K562 (cell line): Measurements from ENCODE around the gene ABHD5. TPM values are rescaled to one million over a fixed set of nuclear protein-coding genes. Genes with fewer than 3 reads are reported as not detected.

ENCODE experiments used
- MGA ChIP-seq: fragments of 450-650 bp; IDR thresholded peaks from 2 replicates; pipeline ENCODE4 v1.6.1; 2016; ENCODE audit warnings: mild to moderate bottlenecking, moderate library complexity
- MLLT1 ChIP-seq, 2 experiments: fragments of 450-650 bp; IDR thresholded peaks; 2 replicates each; pipeline ENCODE4 v1.6.1; 2016
- NR1H2 ChIP-seq: sonication (generic); formaldehyde crosslinking; IDR thresholded peaks from 2 replicates; pipeline ENCODE4 v1.4.0; 2020; ENCODE audit warnings: mild to moderate bottlenecking, missing genetic modification reagents
- RBBP5 ChIP-seq: fragments of 200-600 bp; sonication (generic); IDR thresholded peaks from 2 replicates; pipeline ENCODE4 v1.6.1; 2012; ENCODE audit warnings: borderline replicate concordance, mild to moderate bottlenecking, low read length, control low read depth, inconsistent platforms; ENCODE audit not compliant: insufficient read depth, poor library complexity, severe bottlenecking
- SMAD1 ChIP-seq: fragments of 150-350 bp; IDR thresholded peaks from 2 replicates; pipeline ENCODE4 v1.6.1; 2014; ENCODE audit warnings: low read length, low read depth; ENCODE audit not compliant: partially characterized antibody
- WHSC1 ChIP-seq: IDR thresholded peaks from one replicate; pipeline ENCODE4 v1.6.1; 2012; ENCODE audit warnings: low read length, control low read depth, inconsistent platforms
- ZKSCAN8 ChIP-seq: fragments of 200-800 bp; sonication (Bioruptor generic); IDR thresholded peaks from 2 replicates; pipeline ENCODE4 v1.6.1; 2016; ENCODE audit warnings: missing genetic modification characterization, missing compliant biosample characterization
- ZNF589 ChIP-seq: fragments of 200-800 bp; sonication (Bioruptor generic); IDR thresholded peaks from 2 replicates; pipeline ENCODE4 v1.6.1; 2016; ENCODE audit warnings: low read depth, missing genetic modification characterization, missing compliant biosample characterization
- polyA plus RNA-seq, 8 experiments: library from polyadenylated mRNA; depleted of rRNA in 4 of 8; stranded (reverse) in 5 of 8; unstranded in 3 of 8; fragments of >200 nt; fragmentation: Nextera tagmentation in 2 of 8; fragmentation: Illumina TruSeq in 1 of 8; extraction: Ambion mirVana in 2 of 8; extraction: Trizol in 1 of 8; gene quantifications; 2 replicates each; pipeline versions ENCODE4 v1.2.1 to v1.2.3, GENCODE V29; 2011 to 2014; ENCODE audit warnings: inconsistent platforms in 1 of 8, missing spikeins in 1 of 8
- total RNA-seq, 7 experiments: library from RNA; depleted of rRNA in 6 of 7; stranded (reverse); fragments of >200 nt in 6 of 7; fragmentation: Illumina TruSeq in 2 of 7; extraction: Trizol in 2 of 7; gene quantifications; 2 replicates each; pipeline versions ENCODE4 v1.2.1 to v1.2.3, GENCODE V29; 2011 to 2021; ENCODE audit warnings: low replicate concordance in 1 of 7

The ABHD5 gene
- total and polyA plus RNA-seq, 9 of the 15 experiments (the other 6 are each of a cell fraction or from before 2014, with no cell fraction given), result 27.8 to 61.7 (median 39.9) TPM

- TF ChIP-seq RBBP5 (peak; percentile 53), SMAD1 (no peak), MLLT1 (IDR thresholded peaks at IDR 0.05) (peak; percentile 52 to 74; a peak in 1 of 4 replicates), ZNF589 (CRISPR knock-in tag) (peak; percentile 48; the same call in 1 of the 2 replicates), WHSC1 (no peak), MGA (no peak), NR1H2 (CRISPR knock-in tag) (0 out of 2 replicates have a peak, but pooled peaks have one; percentile 31), ZKSCAN8 (no peak)
These were observed 620 bp downstream of the ABHD5 start (continued) for GRCh38 chr3:43691120-43691995.
